GM21515 (cell line): ENCODE results near the gene NOXO1.
"Not testable (repeated sequence)": the region's sequence is repeated elsewhere in the genome, so short reads cannot be mapped to it uniquely, and the experiment has no call there.

Experiments used
- ATAC-seq: cut with Tn5 transposase; IDR thresholded peaks from one replicate; pipeline ENCODE4 v1.9.1; 2021; ENCODE audit not compliant: unreplicated experiment

Gene NOXO1

GRCh38 chr16:1963806-1964505 is 17.3 kb downstream of the NOXO1 start:
- ATAC-seq, result no peak

GRCh38 chr16:1962161-1963153 is 18.8 kb downstream of the NOXO1 start:
- ATAC-seq, result not testable (repeated sequence)

GRCh38 chr16:1961651-1962067 is 19.6 kb downstream of the NOXO1 start:
- ATAC-seq, result no peak

- ATAC-seq, result no peak
Observed at GRCh38 chr16:1960665-1961630, 20.3 kb downstream of the NOXO1 start.

GRCh38 chr16:1959269-1960039 is 21.8 kb downstream of the NOXO1 start, which contains the start of gene NDUFB10:
Gene NDUFB10 (plus strand): TSS chr16:1959538. CDS start chr16:1959625, 87 bp downstream.
- peak; percentile 57 for ATAC-seq

- no peak for ATAC-seq
Observed at GRCh38 chr16:1958715-1959268, 22.5 kb downstream of the NOXO1 start.

- ATAC-seq, result not testable (repeated sequence)
Observed at GRCh38 chr16:1958143-1958491, 23.2 kb downstream of the NOXO1 start.

- ATAC-seq, result not testable (repeated sequence)
Observed at GRCh38 chr16:1957434-1958142, 23.7 kb downstream of the NOXO1 start.

- no peak for ATAC-seq
Observed at GRCh38 chr16:1953734-1954133, 27.5 kb downstream of the NOXO1 start.

- ATAC-seq, result no peak
Observed at GRCh38 chr16:1950559-1950958, 30.7 kb downstream of the NOXO1 start.

- no peak for ATAC-seq
Observed at GRCh38 chr16:1950047-1950446, 31.2 kb downstream of the NOXO1 start.

- ATAC-seq, result no peak
Observed at GRCh38 chr16:1949507-1949906, 31.8 kb downstream of the NOXO1 start.

GRCh38 chr16:1947369-1947670 is 33.9 kb downstream of the NOXO1 start:
- ATAC-seq, result no peak

- ATAC-seq, result no peak
Observed at GRCh38 chr16:1946495-1947368, 34.5 kb downstream of the NOXO1 start.

- no peak for ATAC-seq
Observed at GRCh38 chr16:1945559-1946391, 35.5 kb downstream of the NOXO1 start.

- no peak for ATAC-seq
Observed at GRCh38 chr16:1944612-1945199, 36.6 kb downstream of the NOXO1 start.
